B cell (primary cell): ENCODE results near the gene GAL3ST2.

ENCODE experiments used
- CTCF ChIP-seq: fragments of 200-600 bp; IDR thresholded peaks from one replicate; pipeline ENCODE4 v1.8.0; 2022; ENCODE audit warnings: antibody characterized with exemption, mild to moderate bottlenecking
- EZH2 ChIP-seq: IDR thresholded peaks from 2 replicates; pipeline ENCODE4 v1.6.1; 2012; ENCODE audit warnings: borderline replicate concordance, low read depth, mild to moderate bottlenecking, moderate library complexity, low read length; ENCODE audit not compliant: insufficient read depth, poor library complexity, severe bottlenecking

- TF ChIP-seq CTCF (no peak), EZH2 (no peak)
These were observed 13.7 kb upstream of the GAL3ST2 start for GRCh38 chr2:241762933-241763369.
